Fibroblast of skin of left biceps (primary cell): ENCODE measurements around the gene ERVW-1.
"Not testable (repeated sequence)": the region's sequence is repeated elsewhere in the genome, so short reads cannot be mapped to it uniquely, and the experiment has no call there.

ENCODE experiments used
- DNase-seq, 2 experiments: peaks; one replicate each; pipeline ENCODE4 v3.0.0-alpha.2; 2013; ENCODE audit warnings: low read depth in 2 of 2

Gene ERVW-1, protein sequence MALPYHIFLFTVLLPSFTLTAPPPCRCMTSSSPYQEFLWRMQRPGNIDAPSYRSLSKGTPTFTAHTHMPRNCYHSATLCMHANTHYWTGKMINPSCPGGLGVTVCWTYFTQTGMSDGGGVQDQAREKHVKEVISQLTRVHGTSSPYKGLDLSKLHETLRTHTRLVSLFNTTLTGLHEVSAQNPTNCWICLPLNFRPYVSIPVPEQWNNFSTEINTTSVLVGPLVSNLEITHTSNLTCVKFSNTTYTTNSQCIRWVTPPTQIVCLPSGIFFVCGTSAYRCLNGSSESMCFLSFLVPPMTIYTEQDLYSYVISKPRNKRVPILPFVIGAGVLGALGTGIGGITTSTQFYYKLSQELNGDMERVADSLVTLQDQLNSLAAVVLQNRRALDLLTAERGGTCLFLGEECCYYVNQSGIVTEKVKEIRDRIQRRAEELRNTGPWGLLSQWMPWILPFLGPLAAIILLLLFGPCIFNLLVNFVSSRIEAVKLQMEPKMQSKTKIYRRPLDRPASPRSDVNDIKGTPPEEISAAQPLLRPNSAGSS

DNA sequence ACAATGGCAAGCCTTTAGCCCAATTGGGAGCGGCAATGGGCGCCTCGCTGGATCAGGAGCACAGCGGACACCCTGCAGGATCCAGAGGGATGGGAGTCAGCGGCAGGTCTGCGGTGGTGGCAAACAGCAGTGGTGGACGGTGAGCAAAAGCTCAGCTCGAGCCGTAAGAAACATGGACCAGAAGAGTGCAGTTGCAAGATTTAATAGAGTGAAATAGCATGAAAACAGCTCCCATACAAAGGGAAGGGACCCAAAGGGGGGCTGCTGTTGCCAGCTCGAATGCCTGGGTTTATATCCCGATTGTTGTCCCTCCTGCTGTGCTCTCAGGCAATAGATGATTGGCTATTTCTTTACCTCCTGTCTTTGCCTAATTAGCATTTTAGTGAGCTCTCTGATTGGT is at the start of gene ERVW-1:
ERVW-1 (minus strand) TSS at position 266 of the 400 bp plus-strand sequence. CDS start 7,565 bp downstream, outside the sequence.
- DNase-seq = not testable (repeated sequence)

DNA sequence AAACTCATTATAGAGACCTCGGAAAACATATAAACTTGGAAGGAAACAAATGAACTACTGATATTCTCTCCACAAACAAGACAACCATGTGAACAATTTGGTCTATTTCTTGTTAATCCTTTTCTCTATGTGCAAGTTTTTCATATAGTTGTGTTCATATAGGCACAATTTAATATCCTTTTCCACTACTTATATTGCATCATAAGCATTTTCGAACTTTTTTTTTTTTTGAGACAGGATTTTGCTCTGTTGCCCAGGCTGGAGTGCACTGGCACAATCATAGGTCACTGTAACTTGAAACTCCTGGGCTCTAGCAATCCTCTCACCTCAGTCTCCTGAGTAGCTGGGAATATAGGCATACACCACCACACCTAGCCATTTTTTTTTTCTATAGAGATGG is 45.4 kb upstream of the ERVW-1 start:
- no peak for DNase-seq

DNA sequence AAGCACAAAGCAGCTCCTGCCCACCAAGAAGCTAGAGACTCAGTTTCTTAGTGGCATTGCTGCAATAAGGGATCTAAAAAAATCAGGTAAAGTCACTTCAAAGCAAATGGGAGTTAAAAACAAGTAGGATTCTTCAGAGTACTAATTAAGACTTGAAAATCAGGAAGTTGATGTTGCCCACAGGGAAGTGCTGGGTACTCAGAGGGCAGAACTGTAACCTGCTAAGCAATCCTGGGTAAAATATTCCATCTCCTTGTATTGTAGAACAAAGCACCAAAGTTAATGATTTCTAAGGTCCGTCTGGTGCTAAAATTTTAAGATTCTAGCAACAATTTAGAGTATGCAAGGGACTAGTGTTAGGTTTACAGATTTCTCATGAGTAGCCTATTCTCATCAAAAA is 42.3 kb upstream of the ERVW-1 start:
- DNase-seq = no peak

DNA sequence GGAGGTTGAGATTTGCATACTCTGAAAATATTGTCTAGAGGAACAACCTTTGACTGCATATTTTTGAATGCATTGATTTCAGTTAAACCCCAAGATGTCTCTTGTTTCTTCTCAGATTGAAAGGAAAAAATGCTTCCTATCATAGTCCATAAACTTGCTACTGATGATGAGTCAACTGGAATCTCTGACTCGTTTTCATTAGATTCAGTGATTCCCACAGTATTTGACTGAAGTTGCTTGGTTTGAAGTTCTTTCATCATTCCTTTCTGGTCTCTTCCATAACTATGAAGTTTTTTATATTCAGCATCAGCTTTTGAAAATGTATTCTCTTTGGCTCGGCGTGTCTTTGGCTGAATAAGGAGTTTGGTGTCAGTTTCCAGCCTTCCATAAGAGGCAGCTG is 39.9 kb upstream of the ERVW-1 start:
- peak; percentile 12 for DNase-seq

DNA sequence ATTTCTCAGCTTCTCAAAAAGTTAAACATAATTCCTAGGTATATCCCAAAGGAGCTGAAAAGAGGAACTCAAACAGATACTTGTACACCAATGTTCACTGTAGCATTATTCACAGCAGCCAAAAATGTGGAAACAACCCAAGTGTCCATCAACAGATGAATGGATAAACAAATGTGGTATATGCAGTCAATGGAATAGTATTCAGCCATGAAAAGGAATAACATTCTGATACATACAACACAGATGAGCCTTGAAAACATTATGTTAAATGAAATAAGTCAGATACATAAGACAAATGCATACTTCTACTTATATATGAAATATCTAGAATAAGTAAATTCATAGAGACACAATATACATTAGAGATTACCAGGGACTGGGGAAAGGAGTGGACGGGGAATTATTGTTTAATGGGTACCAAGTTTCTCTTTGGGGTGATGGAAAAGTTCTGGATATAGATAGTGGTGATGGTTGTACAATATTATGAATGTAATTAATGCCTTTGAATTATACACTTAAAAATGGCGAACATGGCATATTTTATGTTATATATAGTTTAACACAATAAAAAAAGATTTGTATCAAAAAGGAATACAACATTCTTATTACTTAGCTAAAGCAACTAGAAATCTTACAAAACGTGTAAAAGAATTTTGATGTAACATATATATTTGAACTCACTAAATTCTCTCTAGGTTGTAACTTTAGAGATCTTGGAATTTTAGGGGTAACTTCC is 35.6 kb upstream of the ERVW-1 start:
- DNase-seq = no peak

DNA sequence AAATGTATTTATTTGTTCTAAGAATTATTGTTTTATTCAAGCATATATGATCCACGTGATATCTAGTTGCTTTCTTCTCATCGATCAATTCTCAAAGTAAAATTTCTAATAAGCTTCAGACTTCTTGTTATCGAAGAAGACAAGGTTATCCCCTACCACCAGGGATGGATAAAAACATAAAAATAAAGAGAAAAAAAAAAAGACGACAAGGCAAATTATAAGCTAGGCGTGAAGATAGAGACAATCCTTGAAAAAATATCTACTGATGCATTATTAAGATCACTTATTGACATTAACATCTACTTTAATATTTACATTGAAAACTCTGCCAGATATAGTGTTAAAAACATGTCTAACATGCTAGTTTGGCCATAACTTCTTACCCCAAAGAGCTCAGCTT is 31.2 kb upstream of the ERVW-1 start:
- DNase-seq = no peak

DNA sequence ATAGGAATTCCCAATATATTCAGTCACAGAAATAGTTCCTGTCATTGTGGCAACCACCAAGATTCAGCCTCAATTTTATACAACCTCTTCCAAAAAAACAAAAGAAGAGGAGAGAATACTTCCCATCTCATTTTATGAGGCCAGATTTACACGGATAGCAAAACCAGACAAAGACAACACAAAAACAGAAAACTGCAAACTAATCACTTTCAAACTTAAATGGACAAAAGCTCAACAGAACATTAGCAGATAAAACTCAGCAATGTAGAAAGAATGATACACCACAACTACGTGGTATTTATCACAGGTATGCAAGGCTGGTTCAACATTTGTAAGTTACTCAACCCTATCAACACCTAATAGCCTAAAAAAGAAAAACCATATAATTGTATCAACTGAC is 28.6 kb upstream of the ERVW-1 start:
- DNase-seq = no peak

DNA sequence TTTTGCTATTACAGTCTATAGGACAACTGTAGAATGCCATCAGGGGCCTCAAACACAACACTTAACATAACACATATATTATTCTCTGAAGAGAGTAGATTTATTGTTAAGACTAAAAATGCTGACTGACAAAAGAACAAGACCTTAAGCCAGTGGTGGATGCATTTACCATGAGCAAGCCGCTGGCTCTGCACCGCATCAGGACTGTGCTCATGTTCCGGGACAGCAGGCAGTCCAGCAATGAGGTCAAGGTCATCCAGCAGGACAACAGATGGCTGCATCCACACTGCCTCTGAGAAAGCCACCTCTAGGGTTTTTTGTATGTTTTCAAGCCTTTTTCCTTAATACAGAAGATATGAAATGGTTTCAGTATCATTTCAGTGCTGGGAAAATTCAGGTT is 26.8 kb upstream of the ERVW-1 start:
- no peak for DNase-seq

DNA sequence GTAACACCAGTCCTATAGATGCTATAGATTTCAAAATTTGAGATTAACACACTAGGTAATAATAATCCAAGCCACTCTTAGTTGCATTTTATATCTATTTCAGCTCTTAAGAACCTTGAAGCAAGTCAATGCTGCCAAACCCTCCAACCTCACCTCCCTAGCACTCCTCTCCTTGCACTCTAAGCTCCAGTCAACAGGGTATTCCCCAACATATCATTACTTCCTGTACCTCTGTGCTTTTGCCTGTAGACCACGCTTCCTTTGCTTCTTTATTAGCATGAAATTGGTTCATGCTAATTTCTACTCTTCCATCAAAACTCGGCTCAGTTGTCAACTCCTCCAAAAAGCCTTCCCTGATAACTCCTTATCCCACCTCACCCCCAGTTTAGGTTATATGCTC is 26.0 kb upstream of the ERVW-1 start:
- no peak for DNase-seq

DNA sequence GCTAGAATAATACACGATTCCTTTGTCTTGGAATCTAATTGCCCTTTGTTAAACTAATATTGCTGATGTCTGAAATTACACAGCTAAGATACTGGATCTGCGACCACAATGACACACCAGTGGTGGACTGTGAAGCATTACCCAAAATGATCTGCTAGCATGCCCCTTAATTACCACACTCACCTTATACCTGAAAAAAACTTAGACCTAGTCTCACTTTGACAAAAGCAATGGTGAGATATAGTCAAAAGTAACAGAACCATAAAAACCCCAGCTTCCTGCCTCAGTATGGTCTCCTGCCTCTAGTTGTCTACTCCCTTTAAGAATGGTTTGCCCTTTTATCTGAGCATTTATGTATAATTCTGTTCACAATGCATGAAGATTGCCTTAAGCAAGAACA is 20.8 kb upstream of the ERVW-1 start:
- no peak for DNase-seq

DNA sequence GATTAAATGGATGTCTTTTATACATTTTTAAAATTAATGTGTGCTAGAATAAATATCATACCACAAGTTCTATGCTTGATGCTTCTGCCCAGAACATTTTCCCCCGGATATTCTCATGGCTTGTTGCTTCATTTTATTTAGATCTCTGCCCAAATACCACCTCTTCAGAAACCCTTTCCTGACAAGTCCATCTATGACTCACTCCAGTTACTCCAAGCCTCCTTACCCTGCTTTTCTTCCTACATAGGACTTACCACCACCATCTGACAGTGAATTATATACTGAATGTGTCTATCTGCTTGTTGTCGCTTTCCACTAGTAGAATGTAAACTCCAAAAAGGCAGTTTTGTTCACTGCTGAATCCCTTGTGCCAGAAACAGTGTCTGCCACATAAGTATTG is 19.1 kb upstream of the ERVW-1 start:
- no peak for DNase-seq

DNA sequence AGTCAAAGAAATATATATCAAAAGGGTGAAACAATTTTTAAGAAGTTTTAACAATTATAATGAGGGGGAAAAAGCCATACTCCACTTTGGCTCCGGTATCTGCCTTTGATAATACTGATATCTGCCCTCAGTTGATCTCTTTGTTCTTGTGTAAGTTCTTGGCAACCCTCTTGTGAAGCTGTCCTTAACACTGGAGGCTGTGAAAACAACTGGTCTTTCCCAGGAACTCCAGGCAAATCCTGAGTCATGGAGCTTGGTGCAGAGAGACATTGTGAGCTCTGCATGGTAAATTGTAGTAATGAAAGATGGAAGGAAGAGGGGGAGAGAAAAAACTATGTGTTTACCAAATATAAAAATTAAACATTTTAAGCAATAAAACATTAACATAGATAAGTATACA is 11.9 kb upstream of the ERVW-1 start:
- DNase-seq = no peak

DNA sequence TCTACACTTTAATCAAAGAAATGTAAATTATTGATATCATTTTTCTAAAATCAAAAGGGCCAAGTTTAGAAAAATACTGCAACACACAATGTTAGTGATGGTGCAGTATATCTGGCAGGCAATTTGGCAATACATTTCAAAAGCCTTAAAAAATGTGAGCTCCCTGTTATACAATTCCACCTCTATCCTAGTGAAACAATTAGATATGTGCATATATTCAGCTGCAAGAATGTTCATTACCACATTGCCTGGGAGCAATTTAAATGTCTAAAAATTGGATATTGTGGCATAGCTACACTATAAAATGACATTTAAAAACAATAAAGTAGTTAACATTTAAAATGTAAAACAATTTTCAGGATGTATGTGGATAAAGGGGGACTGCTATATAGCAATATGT is 10.1 kb upstream of the ERVW-1 start:
- DNase-seq = no peak

DNA sequence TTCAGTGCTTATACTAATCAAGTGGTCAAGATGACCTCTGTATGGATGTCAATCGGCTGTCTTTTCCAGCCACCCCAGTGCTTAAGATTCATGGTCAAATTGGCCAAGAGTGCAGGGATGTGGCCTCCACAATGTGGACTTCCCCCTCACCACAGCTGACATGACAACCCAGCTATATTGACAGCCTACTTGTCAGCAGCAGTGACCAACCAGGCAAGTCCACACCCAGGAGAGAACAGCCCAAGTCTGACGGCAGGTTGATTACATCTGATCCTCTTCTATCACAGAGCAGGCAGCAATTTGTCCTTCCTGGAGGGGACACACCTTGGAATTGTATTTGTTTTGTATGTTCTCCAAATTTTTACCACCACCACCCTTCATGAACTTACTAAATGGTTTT is 8.2 kb upstream of the ERVW-1 start:
- no peak for DNase-seq

DNA sequence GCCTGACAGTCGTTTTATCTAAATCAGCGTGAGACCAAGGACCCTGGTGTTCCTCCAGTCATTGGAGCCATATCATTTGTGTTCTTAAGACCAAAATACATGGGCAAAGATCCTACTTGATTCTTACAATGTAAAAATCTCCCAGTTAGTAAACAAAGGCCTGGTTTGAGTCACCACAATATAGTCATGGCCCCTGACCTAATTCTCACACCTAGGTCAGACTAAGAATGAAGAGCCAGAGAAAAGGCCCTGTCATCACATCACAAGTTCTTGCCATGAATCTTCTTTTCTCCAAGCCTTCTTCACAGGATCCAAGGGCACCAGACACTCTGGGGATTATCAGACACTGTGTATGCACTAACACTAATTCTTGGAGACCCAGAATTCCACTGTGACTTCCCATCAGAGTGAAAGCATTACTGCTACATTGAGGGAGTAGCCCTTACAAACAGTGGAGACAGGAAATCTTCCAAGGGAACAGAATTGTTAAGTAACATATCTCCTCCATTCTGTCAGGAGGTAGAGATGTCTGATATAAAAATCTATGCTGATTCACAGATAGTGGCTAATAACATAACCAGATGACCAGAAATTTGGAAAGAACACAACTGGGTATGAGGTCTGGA is 7.6 kb upstream of the ERVW-1 start:
- DNase-seq = no peak

DNA sequence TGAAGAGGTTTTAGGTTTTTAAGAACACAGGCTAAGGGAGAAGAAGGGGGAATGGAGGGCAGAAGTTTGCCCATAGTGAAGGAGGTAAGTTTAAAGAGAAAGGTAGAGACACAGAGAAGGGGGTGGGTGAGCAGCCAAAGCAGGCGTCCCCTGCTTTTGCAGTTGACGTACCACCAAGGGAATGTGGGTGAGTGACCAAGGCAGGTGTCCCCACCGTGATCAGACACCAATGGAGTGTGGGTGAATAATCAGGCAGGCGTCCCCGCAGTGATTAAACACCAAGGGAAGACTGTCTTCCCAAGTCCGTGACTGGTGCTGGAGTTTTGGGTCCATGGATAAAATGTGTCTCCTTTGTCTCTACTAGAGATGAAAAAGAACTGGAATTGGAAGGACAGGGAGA is 6.5 kb upstream of the ERVW-1 start:
- DNase-seq = not testable (repeated sequence)

DNA sequence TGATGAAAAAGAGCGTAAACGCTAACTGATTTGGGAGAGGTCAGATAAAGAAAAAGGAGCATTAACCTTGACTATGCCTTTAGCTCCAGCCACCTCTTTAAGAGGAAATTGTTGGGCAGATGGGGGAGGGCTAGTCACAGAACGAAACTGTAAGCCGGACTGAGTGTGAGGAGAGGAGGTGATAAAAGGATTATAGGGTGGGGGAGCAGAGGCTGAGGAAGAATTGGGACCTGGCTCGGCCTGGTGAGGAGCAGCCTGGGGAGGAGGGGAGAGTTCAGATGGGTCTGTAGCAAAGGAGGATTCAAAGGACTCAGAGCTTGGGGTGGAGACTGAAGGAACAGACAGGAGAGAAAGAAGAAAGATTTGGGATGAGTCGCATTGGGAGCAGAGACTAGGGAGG is 5.9 kb upstream of the ERVW-1 start:
- not testable (repeated sequence) for DNase-seq

DNA sequence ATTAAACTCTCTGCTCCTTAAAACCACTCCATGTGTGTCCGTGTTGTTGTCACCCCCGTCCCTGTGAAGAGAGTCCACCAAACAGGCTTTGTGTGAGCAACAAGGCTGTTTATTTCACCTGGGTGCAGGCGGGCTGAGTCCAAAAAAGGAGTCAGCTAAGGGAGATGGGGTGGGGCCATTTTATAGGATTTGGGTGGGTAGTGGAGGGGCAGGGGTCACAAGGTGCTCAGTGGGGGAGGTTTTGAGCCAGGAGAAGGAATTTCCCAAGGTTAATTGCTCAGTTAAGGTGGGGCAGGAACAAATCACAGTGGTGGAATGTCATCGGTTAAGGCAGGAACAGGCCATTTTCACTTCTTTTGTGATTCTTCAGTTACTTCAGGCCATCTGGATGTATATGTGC is 1.4 kb upstream of the ERVW-1 start:
- not testable (repeated sequence) for DNase-seq

DNA sequence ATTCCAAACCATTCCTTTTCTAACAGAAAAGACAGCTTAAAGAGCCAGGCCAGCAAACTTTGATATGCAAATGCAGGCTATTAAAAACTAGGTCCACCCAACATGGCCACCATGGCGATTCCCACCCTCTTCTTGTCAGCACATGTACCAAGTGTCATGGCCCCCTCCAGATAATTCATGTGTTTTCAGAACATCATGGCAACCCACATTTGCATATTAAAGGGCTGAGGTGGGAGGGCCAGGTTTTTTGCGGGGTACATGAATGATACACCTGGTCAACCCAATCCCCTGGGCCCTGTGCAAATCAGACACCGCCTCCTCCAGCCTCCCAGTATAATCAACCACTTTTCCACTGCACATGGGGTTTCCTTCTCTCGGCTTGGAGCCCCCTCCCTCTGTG is 965 bp upstream of the ERVW-1 start:
- no peak for DNase-seq

DNA sequence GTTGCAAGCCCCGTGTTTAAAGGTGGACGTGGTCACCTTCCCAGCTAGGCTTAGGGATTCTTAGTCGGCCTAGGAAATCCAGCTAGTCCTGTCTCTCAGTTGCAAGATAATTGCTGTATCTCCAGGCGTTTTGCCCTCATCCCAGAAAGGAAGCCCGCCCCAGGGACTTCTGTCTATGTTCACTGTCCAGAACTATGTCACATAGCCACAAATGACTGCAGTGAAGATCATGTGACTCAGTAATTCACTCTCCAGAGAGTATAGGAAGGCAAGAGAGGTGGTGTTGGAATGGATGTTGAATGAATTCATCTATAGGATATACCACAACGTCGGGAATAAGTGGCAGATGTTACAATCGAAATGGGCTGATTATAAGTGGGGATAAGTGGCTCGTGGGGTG is 349 bp upstream of the ERVW-1 start:
- no peak for DNase-seq

DNA sequence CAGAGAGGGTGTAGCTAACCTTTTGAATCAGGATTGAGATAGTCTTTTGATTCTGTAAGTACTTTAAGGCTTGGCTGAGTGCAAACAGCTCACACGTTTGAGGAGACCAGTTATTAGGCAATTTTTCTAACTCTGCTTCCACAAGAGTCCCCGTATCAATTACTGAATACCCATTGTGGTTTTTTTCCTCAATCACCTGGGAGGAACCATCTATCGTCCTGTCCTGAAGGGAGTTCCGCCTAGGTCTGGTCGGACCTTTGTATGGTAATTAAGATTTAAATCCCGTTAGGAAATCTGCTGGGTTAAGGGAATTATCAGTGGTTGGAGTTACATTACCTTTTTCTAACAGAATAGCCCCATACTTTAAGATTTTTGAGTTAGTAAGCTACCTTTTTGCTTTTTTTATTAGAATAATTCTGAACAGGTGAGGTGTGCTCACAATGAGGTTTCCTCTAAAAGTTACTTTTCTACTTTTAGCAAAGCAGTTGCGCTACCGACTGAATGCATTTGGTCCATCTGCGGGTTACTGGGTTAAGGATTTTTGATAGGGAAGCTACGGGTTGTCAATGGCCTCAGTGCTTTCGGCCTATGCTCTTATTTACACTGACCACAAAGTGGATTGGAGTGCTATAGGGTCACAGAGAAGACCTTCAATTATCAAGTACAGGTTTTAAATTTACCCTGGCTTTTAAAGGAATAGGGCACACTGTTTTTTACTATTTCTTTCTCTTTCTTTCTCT is 1.7 kb downstream of the ERVW-1 start:
- not testable (repeated sequence) for DNase-seq

DNA sequence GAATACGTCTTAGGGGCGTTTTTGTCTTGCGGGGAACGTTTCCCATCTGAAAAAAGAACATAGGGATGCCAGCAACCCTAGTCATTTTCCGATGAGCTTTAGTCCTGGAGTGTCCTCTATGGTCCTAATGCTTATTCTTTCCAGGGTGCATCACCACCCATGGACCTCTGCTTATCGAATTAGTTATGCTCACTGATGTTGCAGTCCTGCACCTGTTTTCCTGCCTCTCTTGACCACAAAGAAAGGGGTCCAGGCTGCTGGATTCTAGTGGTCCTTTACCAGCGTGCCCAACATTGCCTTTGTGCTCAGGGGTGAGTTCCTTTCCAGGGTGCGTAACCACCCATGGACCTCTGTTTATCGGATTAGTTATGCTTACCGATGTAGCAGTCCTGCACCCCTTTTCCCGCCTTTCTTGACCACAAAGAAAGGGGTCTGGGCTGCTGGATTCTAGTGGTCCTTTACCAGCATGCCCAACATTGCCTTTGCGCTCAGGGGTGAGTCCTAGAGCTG is 2.4 kb downstream of the ERVW-1 start:
- DNase-seq = not testable (repeated sequence)
